GM18519 (cell line): ENCODE data around the gene EPHB2.
"Not testable (repeated sequence)": the region's sequence is repeated elsewhere in the genome, so short reads cannot be mapped to it uniquely, and the experiment has no call there.

Source experiments
- ATAC-seq: cut with Tn5 transposase; IDR thresholded peaks from one replicate; pipeline ENCODE4 v1.9.1; 2021; ENCODE audit warnings: mild to moderate bottlenecking, moderate library complexity; ENCODE audit not compliant: unreplicated experiment, low FRiP score

EPHB2 gene

GRCh38 chr1:22831729-22832413 lies 121.2 kb downstream of the EPHB2 start:
- ATAC-seq: no peak

- ATAC-seq: no peak
Measured at GRCh38 chr1:22832414-22832786, 121.8 kb downstream of the EPHB2 start.

- no peak for ATAC-seq
Measured at GRCh38 chr1:22833699-22834098, 123.1 kb downstream of the EPHB2 start.

DNA sequence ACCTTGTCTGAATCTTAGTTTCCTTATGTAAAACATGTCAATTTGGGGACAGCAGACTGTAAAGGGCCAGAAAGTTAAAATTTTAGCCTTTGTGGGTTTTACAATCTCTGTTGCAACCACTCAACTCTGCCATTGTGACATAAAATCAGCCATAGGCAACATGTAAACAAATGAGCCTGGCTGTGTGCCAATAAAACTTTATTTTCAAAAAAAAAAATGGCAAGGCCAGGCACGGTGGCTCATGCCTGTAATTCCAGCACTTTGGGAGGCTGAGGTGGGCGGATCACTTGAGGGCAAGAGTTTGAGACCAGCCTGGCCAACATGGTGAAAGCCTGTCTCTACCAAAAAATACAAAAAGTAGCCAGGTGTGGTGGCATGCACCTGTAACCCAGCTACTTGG lies 123.8 kb downstream of the EPHB2 start:
- ATAC-seq: not testable (repeated sequence)

DNA sequence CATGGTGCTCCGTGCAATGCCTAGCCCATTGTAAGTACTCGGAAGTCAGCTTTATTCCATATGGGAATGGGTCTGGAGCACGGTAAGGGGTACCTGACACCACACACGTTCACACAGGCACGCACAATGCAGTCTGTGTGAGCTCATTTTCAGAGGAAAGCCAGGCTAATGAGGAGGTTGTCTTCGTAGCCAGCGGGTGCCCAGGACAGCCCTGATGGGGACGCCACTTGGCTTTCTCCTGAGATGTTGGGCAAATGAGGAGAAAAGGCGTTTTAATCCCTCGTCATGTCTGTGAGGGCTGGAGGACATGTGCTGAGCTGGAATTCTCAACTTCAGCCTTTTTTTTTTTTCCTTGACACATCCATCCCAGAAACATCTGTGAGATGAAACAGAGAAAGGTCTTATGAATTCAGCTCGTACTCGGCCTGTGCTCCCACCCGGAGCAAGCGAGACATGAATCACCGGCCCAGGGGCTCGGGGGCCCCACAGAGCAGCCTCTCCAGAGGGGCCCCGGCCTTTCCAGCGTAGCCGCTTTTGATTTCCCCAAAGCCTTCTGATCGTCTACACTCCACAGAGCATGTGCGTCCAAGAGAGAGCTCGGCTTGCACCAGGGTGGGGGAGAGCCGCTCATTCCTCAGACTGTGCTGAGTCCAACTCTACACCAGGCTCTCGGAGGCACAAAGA lies 125.1 kb downstream of the EPHB2 start:
- ATAC-seq: no peak

DNA sequence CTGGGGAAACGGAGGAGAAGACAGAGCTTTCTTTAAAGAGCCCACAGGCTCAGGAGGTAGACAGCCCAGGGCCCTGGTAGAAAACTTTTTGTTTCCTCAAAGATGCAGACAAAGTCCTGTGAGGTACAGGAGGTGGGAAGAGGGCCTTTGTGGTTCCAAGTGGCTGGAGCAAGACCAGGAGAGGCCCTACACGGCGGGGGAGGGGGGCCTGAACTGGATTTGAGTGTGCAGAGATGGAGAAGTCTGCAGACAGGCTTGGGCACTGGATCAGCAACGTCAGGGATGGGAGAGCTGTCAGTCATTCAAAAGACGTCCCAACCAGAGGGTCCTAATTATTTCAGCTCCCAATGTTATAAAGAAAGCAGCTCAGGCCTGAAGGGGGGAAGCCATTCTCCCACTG lies 126.2 kb downstream of the EPHB2 start:
- ATAC-seq: no peak

DNA sequence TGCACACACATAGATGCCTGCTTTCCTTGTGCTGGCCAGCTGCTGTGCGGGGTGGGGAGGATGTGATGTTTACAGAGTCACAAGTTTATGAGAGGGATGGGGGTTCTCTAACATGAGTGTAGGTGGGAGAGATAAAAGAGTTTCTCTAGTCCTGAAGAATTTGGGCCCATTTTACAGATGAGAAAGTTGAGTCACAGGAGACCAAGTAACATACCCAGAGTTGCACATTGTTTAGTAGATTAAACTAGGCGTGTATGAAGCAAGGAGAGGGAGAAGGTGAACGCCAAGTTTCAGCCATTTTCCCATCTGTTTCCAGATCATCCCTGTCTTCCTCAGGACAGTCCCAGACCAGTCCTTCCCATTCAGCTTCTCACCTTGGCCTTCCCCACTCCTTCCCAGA lies 126.7 kb downstream of the EPHB2 start:
- no peak for ATAC-seq

GRCh38 chr1:22838965-22839364 lies 128.3 kb downstream of the EPHB2 start:
- ATAC-seq: no peak

DNA sequence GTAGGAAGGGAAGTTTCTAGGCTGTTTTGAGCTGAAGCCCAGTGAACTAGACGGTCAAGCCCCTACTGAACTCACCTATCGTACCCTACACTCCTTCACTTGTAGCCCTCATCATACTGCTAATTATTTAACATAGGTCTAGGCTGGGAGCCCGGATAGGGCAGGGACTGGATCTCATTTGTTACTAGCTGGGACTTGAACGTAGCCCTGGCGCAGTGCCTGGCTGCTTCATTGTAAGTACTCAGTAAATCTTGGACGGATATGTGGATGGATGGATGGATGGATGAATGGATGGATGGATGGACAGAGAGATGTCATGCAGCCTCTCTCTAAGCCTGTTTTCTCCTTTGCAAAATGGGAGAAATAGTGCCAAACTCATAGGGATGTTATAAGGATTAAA lies 129.2 kb downstream of the EPHB2 start:
- no peak for ATAC-seq

DNA sequence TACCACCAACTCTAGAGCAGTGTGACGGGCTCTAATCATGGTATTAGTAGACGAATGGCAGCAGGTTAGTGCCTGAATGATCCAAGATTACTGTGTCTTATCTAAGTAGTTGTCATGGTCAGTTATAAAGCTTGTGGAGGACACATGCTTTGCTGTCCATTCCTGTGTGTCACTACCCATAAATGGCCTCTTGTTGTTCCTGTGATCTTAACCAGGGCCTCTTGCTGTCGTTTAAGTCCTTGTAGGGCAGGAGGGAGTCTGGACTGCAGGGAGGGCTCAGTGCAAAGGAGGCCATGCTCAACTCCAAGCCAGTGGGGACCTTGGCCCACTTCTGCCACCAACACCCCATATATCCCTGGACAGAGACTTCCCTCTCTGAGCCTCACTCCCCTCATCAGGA lies 130.5 kb downstream of the EPHB2 start:
- ATAC-seq: no peak

GRCh38 chr1:22841860-22842281 lies 131.2 kb downstream of the EPHB2 start:
- ATAC-seq: no peak

DNA sequence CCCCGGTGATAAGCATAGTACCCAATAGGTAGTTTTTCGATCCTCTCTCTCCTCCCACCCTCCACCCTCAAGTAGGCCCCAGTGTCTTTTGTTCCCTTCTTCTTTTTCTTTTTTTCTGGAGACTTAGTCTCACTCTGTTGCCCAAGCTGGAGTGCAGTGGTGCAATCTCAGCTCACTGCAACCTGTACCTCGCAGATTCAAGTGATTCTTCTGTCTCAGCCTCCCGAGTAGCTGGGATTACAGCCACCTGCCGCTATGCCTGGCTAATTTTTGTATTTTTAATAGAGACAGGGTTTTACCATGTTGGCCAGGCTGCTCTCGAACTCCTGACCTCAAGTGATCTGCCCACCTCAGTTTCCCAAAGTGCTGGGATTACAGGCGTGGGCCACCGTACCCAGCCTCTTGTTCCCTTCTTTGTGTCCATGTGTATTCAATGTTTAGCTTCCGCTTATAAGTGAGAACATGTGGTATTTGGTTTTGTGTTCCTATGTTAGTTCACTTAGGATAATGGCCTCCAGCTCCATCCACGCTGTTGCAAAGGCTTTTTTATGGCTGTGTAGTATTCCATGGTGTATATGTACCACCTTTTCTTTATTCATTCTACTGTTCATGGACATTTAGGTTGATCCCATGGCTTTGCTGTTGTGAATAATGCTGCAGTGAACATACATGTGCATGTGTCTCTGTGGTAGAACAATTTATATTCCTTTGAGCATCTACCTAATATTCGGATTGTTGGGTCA lies 133.0 kb downstream of the EPHB2 start:
- not testable (repeated sequence) for ATAC-seq

GRCh38 chr1:22844621-22845020 lies 134.0 kb downstream of the EPHB2 start:
- no peak for ATAC-seq

DNA sequence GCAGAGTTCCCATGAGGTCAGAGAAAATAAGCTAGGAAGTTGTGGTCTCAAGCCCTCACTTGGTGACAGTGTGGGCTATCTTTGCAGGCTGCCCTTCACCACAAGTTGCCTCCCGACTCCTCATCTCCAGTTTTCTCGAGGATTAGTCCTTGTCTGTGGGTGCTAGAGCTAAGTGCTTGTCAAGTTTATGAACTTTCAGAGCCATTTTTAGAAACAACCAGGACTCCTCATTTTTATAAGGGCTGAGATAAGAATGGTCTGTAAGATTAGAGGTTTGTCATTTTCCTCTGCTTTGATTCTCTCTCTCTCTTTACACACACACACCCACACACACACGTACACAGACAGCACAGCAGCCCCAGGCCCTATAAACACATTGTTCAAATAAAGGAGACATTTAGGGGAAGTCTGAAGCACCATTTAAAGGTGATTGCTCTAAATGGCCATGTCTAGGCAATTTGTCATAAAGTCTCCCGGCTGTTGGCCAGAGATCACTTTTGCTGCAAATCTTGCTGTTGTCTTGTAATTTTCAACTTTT lies 134.8 kb downstream of the EPHB2 start:
- ATAC-seq: no peak

GRCh38 chr1:22846458-22846857 lies 135.8 kb downstream of the EPHB2 start:
- ATAC-seq: no peak

GRCh38 chr1:22847249-22847648 lies 136.6 kb downstream of the EPHB2 start:
- no peak for ATAC-seq

DNA sequence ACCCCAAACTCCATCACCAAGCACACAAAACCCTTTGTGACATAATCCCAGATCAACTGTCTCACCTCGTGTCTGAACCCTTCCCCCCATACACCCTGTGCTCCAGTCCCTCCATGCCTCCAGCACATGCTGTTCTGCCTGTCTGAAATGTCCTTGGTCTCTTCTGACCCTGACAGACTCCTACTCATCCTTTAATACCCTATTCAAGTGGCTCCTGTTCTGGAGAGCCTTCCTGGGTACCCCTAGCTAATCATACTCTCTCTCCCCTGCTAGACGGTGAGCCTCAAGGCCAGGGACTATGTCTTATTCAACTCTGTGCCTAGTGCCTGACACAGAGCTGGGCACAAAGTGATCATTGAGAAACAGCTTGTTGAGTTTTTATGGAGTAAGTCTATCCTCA lies 137.1 kb downstream of the EPHB2 start:
- no peak for ATAC-seq

DNA sequence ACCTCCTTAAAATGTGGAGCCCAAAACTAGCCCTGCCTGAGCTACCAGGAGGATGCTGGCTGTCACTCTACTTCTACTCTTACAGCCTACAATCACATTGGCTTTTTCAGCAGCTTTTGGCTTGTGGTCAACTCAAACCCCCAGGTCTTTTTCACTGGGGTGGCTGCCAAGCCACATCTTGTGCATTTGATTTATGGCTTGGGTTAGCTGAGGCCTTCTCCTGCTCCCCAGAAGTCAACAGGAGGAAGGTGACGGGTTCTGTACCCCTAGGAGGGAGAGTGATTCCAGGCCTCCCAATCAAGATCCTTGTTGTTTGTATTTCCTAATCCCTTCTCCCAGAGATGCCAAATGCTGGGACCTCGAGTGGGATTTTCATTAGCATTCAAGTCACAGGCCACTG lies 137.8 kb downstream of the EPHB2 start:
- ATAC-seq: no peak

- ATAC-seq: no peak
Measured at GRCh38 chr1:22849770-22850169, 139.1 kb downstream of the EPHB2 start.

DNA sequence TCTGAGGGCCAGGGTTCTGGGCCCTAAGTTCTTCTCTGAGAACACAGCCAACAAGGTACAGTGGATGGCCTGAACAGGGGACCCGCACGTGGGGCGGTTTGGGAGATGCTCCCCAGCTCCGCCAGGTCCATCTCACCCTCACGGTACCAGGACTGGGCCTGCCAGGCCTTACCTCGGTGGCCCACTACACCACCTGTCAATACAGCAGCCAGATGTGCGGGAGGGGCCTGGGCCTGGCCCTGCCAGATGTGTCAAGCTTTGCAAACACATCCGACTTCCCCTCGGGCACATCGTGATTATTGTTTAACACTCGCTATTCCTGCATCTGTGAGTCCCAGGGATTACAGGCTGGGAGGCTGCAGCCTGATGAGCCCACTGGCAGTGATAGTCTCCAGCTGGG lies 139.6 kb downstream of the EPHB2 start:
- no peak for ATAC-seq

GRCh38 chr1:22850681-22851080 lies 140.0 kb downstream of the EPHB2 start:
- no peak for ATAC-seq
